GM20431 (cell line): ENCODE results near the gene PRR30.

ENCODE experiments used
- in situ Hi-C: fragments of 300-500 bp; cut with MseI, MboI; formaldehyde crosslinking; loops from one replicate; pipeline ENCODE4 v1.15.0; 2020; ENCODE audit warnings: low sequenced_read_pairs; ENCODE audit not compliant: unreplicated experiment

Gene PRR30

GRCh38 chr2:27159271-27159670, 20.1 kb upstream of the PRR30 start:
- in situ Hi-C loops = no loop called here

- in situ Hi-C loops = no loop called here
These were observed 19.3 kb upstream of the PRR30 start for GRCh38 chr2:27158468-27158867.

GRCh38 chr2:27155069-27155520, 15.9 kb upstream of the PRR30 start:
- in situ Hi-C loops = no loop called here

- in situ Hi-C loops = no loop called here
These were observed 15.3 kb upstream of the PRR30 start for GRCh38 chr2:27154488-27154887.

- in situ Hi-C loops = no loop called here
These were observed 13.7 kb upstream of the PRR30 start for GRCh38 chr2:27152796-27153464.

GRCh38 chr2:27152102-27152795, 13.0 kb upstream of the PRR30 start:
- in situ Hi-C loops = no loop called here

GRCh38 chr2:27150639-27151230, 11.5 kb upstream of the PRR30 start:
- in situ Hi-C loops = no loop called here

GRCh38 chr2:27149570-27150405, 10.6 kb upstream of the PRR30 start:
- in situ Hi-C loops = no loop called here

- in situ Hi-C loops = no loop called here
These were observed 9.7 kb upstream of the PRR30 start, which contains the start of gene TCF23 for GRCh38 chr2:27148801-27149439. TCF23 (plus strand) TSS chr2:27149004; CDS start chr2:27149134, 130 bp downstream.

- in situ Hi-C loops = no loop called here
These were observed 8.7 kb upstream of the PRR30 start for GRCh38 chr2:27147935-27148334.

GRCh38 chr2:27145682-27146081, 6.5 kb upstream of the PRR30 start:
- in situ Hi-C loops = no loop called here

- in situ Hi-C loops = no loop called here
These were observed 4.1 kb upstream of the PRR30 start for GRCh38 chr2:27143285-27143684.

GRCh38 chr2:27138111-27138510, 1.1 kb downstream of the PRR30 start:
- in situ Hi-C loops = no loop called here

GRCh38 chr2:27137322-27137935, 1.8 kb downstream of the PRR30 start:
- in situ Hi-C loops = no loop called here

GRCh38 chr2:27136751-27137150, 2.5 kb downstream of the PRR30 start:
- in situ Hi-C loops = no loop called here

- in situ Hi-C loops = no loop called here
These were observed 3.7 kb downstream of the PRR30 start for GRCh38 chr2:27135478-27135955.

- in situ Hi-C loops = no loop called here
These were observed 4.3 kb downstream of the PRR30 start for GRCh38 chr2:27134781-27135477.

- in situ Hi-C loops = no loop called here
These were observed 5.1 kb downstream of the PRR30 start, which contains the start of gene PREB for GRCh38 chr2:27133905-27134780. PREB (minus strand) TSS chr2:27134636; CDS start chr2:27134421, 215 bp downstream.
